HG03342 (cell line): ENCODE results near the gene FNDC8.
"Not testable (repeated sequence)": the region's sequence is repeated elsewhere in the genome, so short reads cannot be mapped to it uniquely, and the experiment has no call there.

Experiments
- ATAC-seq: cut with Tn5 transposase; IDR thresholded peaks from one replicate; pipeline ENCODE4 v1.9.1; 2021; ENCODE audit warnings: mild to moderate bottlenecking, moderate library complexity; ENCODE audit not compliant: unreplicated experiment

FNDC8 gene

GRCh38 chr17:35121315-35121714 is at the start of gene FNDC8:
FNDC8 (plus strand) TSS chr17:35121615; CDS start chr17:35121694, 79 bp downstream.
- ATAC-seq, result no peak

DNA sequence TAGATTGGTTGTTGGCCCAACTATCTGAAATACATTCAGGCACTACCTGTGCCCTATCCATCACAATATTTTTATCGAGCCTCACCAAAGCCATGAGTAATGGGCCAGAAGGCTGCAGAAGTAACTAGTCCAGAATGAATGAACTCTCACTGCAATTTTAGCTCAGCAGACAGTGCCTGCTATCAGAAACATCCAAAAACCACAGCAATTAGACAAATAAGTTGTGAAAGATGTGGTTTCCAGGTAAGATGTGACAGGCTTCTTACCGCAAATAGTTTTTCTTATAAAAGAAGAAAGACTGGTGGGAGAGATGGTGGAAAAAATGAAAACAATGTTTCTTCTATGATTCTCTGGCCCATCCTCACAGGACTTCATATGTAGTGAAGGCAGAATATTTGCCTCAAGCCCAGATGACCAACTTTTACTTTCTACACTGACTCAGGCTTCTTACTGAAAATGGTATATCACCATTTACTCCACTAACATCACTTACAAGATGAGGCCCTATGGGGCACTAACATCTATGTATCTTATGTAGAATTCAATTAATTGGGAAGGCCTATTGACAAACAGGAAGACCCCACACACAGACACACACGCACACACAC is 48.1 kb upstream of the FNDC8 start:
- ATAC-seq, result no peak

- ATAC-seq, result no peak
Measured at GRCh38 chr17:35073991-35074627, 47.3 kb upstream of the FNDC8 start.

- ATAC-seq, result no peak
Measured at GRCh38 chr17:35074711-35075707, 46.4 kb upstream of the FNDC8 start.

DNA sequence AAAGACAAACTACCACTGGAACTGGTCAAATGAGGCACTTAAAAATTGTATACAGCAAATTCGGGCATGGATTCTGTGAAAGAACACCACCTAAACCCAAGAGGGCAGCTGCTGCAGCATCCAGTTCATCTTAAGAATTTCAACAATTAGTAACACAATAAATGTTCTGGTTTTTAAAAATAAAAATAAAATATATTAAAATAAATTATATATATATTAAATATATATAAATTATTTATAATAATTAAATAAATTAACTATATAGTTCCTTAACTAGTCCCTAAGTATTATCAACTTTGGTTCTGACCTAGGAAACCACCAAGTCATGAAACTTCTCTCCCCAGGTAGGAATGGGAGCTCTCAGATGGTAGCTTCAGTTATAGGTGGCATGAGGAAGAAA is 44.5 kb upstream of the FNDC8 start:
- no peak for ATAC-seq

GRCh38 chr17:35079547-35080423 is 41.6 kb upstream of the FNDC8 start:
- no peak for ATAC-seq

- ATAC-seq, result peak; percentile 49
Measured at GRCh38 chr17:35080536-35080935, 40.9 kb upstream of the FNDC8 start.

DNA sequence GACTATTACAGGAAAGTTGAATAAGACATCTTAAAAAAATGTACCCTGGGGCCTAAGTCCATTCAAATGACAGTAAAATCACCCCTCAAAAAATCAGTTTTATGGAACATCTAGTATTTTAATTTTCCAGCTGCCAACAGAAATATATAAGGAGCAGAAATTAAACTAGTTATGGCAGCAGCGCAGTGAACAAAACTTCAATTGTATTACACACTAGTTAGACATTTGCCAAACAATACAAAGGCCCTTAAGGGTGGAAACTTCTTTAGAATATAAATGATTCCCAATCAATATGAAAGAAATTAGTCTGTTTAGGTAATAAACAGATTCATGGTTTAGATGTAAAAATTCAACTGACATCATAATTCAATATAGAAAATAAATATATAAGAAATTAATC is 39.8 kb upstream of the FNDC8 start:
- ATAC-seq, result no peak

GRCh38 chr17:35082073-35082657 is 39.2 kb upstream of the FNDC8 start:
- ATAC-seq, result no peak

DNA sequence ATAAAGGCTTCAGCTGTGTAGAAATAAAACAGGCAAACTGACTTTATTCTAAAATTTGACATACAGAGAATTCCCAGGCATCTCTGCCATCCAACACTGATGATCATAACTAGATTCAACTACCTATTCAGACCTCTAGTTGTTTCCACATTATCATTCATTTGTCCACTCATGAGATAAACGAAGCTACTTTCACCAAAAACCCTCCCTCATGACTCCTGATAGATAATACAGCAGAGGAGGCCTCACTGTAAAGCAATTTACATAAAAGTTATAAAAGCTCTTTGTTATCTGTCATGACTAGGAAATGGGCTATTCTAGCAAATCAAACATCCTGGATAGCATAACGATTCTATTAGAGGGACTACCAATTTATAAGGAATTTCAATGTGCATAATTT is 38.3 kb upstream of the FNDC8 start:
- no peak for ATAC-seq

GRCh38 chr17:35084987-35085386 is 36.4 kb upstream of the FNDC8 start:
- ATAC-seq, result no peak

DNA sequence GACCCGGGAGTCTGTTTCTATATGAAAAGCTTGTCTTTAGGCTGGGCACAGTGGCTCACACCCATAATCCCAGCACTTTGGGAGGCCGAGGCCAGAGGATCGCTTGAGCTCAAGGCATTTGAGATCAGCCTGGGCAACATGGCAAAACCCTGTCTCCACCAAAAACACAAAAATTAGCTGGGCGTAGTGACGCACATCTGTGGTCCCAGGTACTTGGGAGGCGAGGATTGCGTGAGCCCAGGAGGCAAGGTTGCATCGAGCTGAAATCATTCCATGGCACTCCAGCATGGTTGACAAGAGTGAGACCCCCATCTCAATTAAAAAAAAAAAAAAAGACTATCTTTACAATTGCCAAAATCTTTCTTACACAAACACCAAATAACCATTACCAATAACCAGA is 35.3 kb upstream of the FNDC8 start:
- ATAC-seq, result no peak

DNA sequence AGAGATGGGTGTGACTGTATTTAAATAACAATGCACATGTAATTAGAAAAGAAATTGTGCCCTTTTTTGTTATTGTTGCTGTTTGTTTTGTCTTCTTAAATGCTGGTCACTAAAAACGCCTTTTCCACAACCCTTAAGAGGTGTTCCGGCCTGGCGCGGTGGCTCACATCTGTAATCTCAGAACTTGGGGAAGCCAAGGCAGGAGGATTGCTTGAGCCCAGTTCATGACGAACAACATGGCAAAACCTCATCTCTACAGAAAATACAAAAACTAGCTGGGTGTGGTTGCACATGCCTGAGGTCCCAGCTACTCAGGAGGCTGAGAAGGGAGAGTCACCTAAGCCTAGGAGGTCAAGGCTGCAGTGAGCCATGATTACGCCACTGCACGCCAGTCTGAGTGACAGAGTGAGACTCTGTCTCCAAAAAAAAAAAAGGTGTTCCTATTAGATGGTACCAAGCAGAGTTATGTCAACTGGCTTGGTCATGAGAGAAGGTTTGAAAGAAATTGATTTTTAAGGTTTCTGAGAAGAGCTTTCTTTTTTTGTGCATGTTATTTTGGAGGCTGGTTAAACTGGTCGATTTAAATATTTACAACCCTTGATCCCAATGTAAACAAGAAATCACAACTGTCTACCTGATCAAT is 34.4 kb upstream of the FNDC8 start:
- no peak for ATAC-seq

GRCh38 chr17:35087731-35088355 is 33.6 kb upstream of the FNDC8 start:
- ATAC-seq, result no peak

DNA sequence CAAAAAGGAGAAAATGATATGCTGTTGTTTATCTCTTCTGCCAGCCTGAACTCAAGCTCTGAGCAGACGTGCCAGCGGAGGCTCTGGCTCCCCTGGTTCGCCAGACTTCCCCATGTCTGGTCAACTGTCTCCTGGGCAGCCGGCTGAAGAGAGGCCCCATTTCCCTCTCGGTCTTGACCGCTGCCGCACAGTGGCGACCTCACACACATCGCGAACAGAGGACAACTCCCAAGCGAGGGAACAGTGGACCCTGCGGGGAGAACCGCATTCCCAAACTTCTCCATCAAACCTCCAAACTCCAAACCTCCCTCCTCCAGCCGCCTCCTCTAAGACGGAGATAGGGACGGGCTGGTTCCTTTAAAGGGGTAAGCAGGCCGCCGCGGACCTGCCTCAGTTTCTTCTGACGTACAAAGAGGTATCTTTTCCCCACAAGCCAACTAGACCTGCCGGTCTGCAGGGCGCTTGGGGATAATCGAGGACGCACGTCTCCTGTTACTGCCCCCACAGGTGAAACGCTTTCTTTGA is 33.0 kb upstream of the FNDC8 start:
- ATAC-seq, result no peak

DNA sequence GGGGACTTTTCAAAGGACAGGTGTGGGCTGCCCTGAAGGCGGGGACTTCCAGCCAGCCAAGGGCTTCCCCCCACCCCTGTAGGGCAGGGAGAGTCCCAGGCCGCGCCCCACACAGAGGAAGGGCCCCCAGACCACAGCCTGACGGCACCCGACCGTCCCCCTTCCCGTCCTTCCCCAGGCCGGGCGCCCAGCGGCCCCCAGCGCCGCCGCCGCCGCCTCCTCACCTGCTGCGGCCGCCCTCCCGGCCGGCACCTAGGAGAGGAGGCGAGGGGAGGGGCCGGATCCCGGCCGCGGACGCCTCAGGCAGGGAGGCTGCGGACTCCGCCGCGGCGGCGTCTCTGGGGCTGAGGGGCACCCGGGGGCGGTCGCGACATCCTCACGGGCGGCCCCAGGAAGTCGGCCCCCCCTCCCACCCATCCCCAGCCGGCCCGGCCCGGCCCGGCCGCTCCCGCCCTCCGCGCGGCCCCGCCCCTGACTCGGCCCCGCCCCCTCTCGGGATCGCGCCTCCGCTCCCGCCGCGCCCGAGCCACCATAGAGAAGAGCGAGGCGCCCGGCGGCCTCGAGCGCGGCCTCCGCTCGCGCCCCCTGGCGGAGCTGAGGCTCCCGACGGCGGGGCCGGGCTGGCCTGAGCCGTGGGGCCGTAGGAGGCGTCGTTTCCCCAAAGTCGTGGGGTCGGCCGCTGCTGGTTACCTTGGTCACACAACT is 32.4 kb upstream of the FNDC8 start:
- ATAC-seq, result peak; percentile 79

GRCh38 chr17:35089586-35090296 is 31.7 kb upstream of the FNDC8 start:
- ATAC-seq, result peak; percentile 22

DNA sequence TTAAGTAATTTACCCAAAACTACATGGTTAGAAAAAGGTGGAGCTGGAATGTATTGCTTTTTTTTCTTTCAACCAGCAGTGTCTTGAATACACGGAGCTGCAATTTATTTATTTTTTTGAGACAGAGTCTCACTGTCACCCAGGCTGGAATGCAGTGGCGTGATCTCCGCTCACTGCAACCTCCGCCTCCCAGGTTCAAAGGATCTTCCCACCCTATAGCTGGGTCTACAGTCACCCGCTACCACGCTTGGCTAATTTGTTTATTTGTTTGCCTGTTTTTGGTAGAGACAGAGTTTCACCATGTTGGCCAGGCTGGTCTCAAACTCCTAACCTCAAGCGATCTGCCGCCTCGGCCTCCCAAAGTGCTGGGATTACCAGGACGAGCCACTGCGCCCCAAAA is 30.7 kb upstream of the FNDC8 start:
- ATAC-seq, result not testable (repeated sequence)
